Right atrium auricular region (tissue), 2 donors: ENCODE measurements around the gene CDR2. TPM values are rescaled to one million over a fixed set of nuclear protein-coding genes. Genes with fewer than 3 reads are reported as not detected.

Experiments
- DNase-seq: peaks from one replicate; pipeline ENCODE4 v3.0.0-alpha.2; 2019; ENCODE audit warnings: low spot score
- H3K27ac ChIP-seq, 2 donors: fragments of 200-600 bp; sonication (generic); 1 replicate in 1 of 2; 2 replicates in 1 of 2; pipeline ENCODE4 v1.5.1; 2016 to 2019
- H3K27me3 ChIP-seq, 2 donors: fragments of 200-600 bp; sonication (generic); one replicate each; pipeline versions ENCODE4 v1.5.1 to v1.6.0; 2017 to 2019
- H3K36me3 ChIP-seq: fragments of 200-600 bp; sonication (generic); one replicate; pipeline ENCODE4 v1.5.1; 2016
- H3K4me1 ChIP-seq, 2 donors: fragments of 200-600 bp; sonication (generic); one replicate each; pipeline versions ENCODE4 v1.5.1 to v1.6.0; 2017 to 2019
- H3K4me3 ChIP-seq, 2 donors: fragments of 200-600 bp; sonication (generic); 1 replicate in 1 of 2; 2 replicates in 1 of 2; pipeline ENCODE4 v1.5.1; 2017 to 2019; ENCODE audit warnings: mild to moderate bottlenecking in 1 of 2, moderate library complexity in 1 of 2
- H3K9me3 ChIP-seq, 2 donors: fragments of 200-600 bp; sonication (generic); one replicate each; pipeline ENCODE4 v1.5.1; 2019
- CTCF ChIP-seq, 2 donors: fragments of 200-600 bp; sonication (generic); IDR thresholded peaks; one replicate each; pipeline ENCODE4 v1.5.1; 2019; ENCODE audit warnings: antibody characterized with exemption in 2 of 2
- total RNA-seq, 2 donors: library from RNA; depleted of rRNA; stranded (reverse); fragments of >200 nt; gene quantifications; one replicate each; pipeline ENCODE4 v1.1.0, GENCODE V29; 2016

Gene CDR2
- total RNA-seq, 2 donors from 2014 or later: 7.2 to 16.1 TPM

GRCh38 chr16:22386976-22387375 is 12.6 kb upstream of the CDR2 start:
- H3K27me3 ChIP-seq: no peaks in the 10 kb centered on the region
- no peak overlapping the region for H3K27ac ChIP-seq

GRCh38 chr16:22385196-22385595 is 10.8 kb upstream of the CDR2 start:
- Histone ChIP-seq H3K9me3 (no peaks in the 10 kb centered on the region), H3K4me1 (no peaks in the 10 kb centered on the region), H3K36me3 (no peaks in the 10 kb centered on the region), H3K27ac (no peak overlapping the region), H3K4me3 (no peak overlapping the region), H3K27me3 (no peaks in the 10 kb centered on the region)
- no peak for TF ChIP-seq CTCF (IDR thresholded peaks at IDR 0.05)
- no peak for DNase-seq

More at GRCh38 chr16:22386976-22387375, 12.6 kb upstream of the CDR2 start:
- no peak overlapping the region for H3K4me3 ChIP-seq
- no peak for DNase-seq
- no peaks in the 10 kb centered on the region for H3K4me1 ChIP-seq
- no peak for TF ChIP-seq CTCF (IDR thresholded peaks at IDR 0.05)
- H3K36me3 ChIP-seq: no peaks in the 10 kb centered on the region
- H3K9me3 ChIP-seq: no peaks in the 10 kb centered on the region

- Histone ChIP-seq H3K27ac (no peak overlapping the region), H3K4me1 (no peaks in the 10 kb centered on the region), H3K27me3 (no peaks in the 10 kb centered on the region), H3K4me3 (no peak overlapping the region), H3K9me3 (no peaks in the 10 kb centered on the region), H3K36me3 (no peaks in the 10 kb centered on the region)
- no peak for DNase-seq
- TF ChIP-seq CTCF (IDR thresholded peaks at IDR 0.05): no peak
These were observed 9.4 kb upstream of the CDR2 start for GRCh38 chr16:22383827-22384226.

GRCh38 chr16:22381392-22381791 is 7.0 kb upstream of the CDR2 start:
- Histone ChIP-seq H3K4me1 (no peaks in the 10 kb centered on the region), H3K27ac (no peak overlapping the region), H3K36me3 (no peaks in the 10 kb centered on the region), H3K27me3 (no peaks in the 10 kb centered on the region), H3K9me3 (no peaks in the 10 kb centered on the region), H3K4me3 (no peak overlapping the region)
- no peak for TF ChIP-seq CTCF (IDR thresholded peaks at IDR 0.05)
- no peak for DNase-seq

GRCh38 chr16:22380529-22380928 is 6.1 kb upstream of the CDR2 start:
- peaks cover 0 to 1% of the 10 kb centered on the region in 2 donors for H3K4me1 ChIP-seq
- no peaks in the 10 kb centered on the region for H3K9me3 ChIP-seq
- H3K27ac ChIP-seq: no peak overlapping the region
- no peaks in the 10 kb centered on the region for H3K36me3 ChIP-seq
- no peaks in the 10 kb centered on the region for H3K27me3 ChIP-seq
- H3K4me3 ChIP-seq: no peak overlapping the region
- DNase-seq: no peak
- TF ChIP-seq CTCF (IDR thresholded peaks at IDR 0.05): no peak

- Histone ChIP-seq H3K4me1 (peaks cover 0 to 8% of the 10 kb centered on the region in 2 donors), H3K27me3 (no peaks in the 10 kb centered on the region), H3K9me3 (no peaks in the 10 kb centered on the region), H3K27ac (no peak overlapping the region), H3K4me3 (no peak overlapping the region), H3K36me3 (no peaks in the 10 kb centered on the region)
- TF ChIP-seq CTCF (IDR thresholded peaks at IDR 0.05): no peak
- no peak for DNase-seq
These were observed 5.2 kb upstream of the CDR2 start for GRCh38 chr16:22379656-22380055.
